Gastrocnemius medialis (tissue), 4 donors: ENCODE results near the gene KPTN. TPM values are rescaled to one million over a fixed set of nuclear protein-coding genes. Genes with fewer than 3 reads are reported as not detected.

Experiments
- ATAC-seq, 2 donors: fragments of 150-250 bp; one replicate each; pipeline ENCODE4 v1.9.1; 2016
- DNase-seq, 2 donors: peaks; one replicate each; pipeline ENCODE4 v3.0.0-alpha.2; 2019
- H3K27ac ChIP-seq, 4 donors: fragments of 200-600 bp; sonication (generic); 1 replicate in 1 of 4; 2 replicates in 3 of 4; pipeline ENCODE4 v1.5.1; 2016 to 2018; ENCODE audit warnings: mild to moderate bottlenecking in 2 of 4, moderate library complexity in 1 of 4
- H3K27me3 ChIP-seq, 3 donors: fragments of 200-600 bp; sonication (generic) in 2 of 3; 1 replicate in 1 of 3; 2 replicates in 2 of 3; pipeline versions ENCODE4 v1.5.1 to v1.6.0; 2016 to 2019; ENCODE audit warnings: mild to moderate bottlenecking in 1 of 3, moderate library complexity in 1 of 3
- H3K36me3 ChIP-seq, 2 donors: fragments of 200-600 bp; sonication (generic) in 1 of 2; one replicate each; pipeline ENCODE4 v1.5.1; 2017 to 2018
- H3K4me1 ChIP-seq, 2 donors: fragments of 200-600 bp; sonication (generic) in 1 of 2; one replicate each; pipeline ENCODE4 v1.5.1; 2016 to 2017; ENCODE audit warnings: mild to moderate bottlenecking in 2 of 2
- H3K4me3 ChIP-seq, 4 donors: fragments of 200-600 bp; sonication (generic) in 3 of 4; 1 replicate in 1 of 4; 2 replicates in 3 of 4; pipeline ENCODE4 v1.5.1; 2016 to 2019; ENCODE audit warnings: mild to moderate bottlenecking in 2 of 4
- H3K9me3 ChIP-seq, 3 donors: fragments of 200-600 bp; sonication (generic) in 2 of 3; 1 replicate in 1 of 3; 2 replicates in 2 of 3; pipeline ENCODE4 v1.5.1; 2016 to 2019
- POLR2A ChIP-seq, 2 donors: fragments of 450-650 bp; IDR thresholded peaks; one replicate each; pipeline ENCODE4 v1.6.1; 2017; ENCODE audit warnings: antibody characterized with exemption in 2 of 2, mild to moderate bottlenecking in 2 of 2, moderate library complexity in 2 of 2
- in situ Hi-C, 4 donors: fragments of 200-750 bp; cut with MboI; loops; one replicate each; pipeline versions ENCODE4 v1.15.0 to v1.8.0; 2017; ENCODE audit warnings: low sequenced_read_pairs in 4 of 4
- intact Hi-C: fragments of 100-400 bp; cut with DNase I; formaldehyde crosslinking; loops from one replicate; pipeline ENCODE4 v1.15.1; 2023; ENCODE audit warnings: low total_unique reads
- total RNA-seq, 4 donors: library from RNA; depleted of rRNA; stranded (reverse); fragments of >200 nt; gene quantifications; one replicate each; pipeline versions ENCODE4 v1.1.0 to v1.2.3, GENCODE V29; 2016
- TF ChIP-seq, protein P1 (sequence below), 5 experiments: fragments of 450-650 bp in 3 of 5; fragments of 200-600 bp in 2 of 5; sonication (generic) in 2 of 5; IDR thresholded peaks in 4 of 5; conservative IDR thresholded peaks in 1 of 5; 1 replicate in 4 of 5; 2 replicates in 1 of 5; pipeline ENCODE4 v1.5.1; 2016 to 2019; ENCODE audit warnings: antibody characterized with exemption in 5 of 5, mild to moderate bottlenecking in 3 of 5, moderate library complexity in 3 of 5

The KPTN gene
- total RNA-seq, 4 donors from 2014 or later: 0.91 to 6.4 (median 3.9) TPM

GRCh38 chr19:47503826-47504150 lies 19.8 kb upstream of the KPTN start:
- Histone ChIP-seq H3K36me3 (peaks cover 0 to 46% of the 10 kb centered on the region in 2 donors), H3K27me3 (no peaks in the 10 kb centered on the region), H3K4me3 (no peak overlapping the region), H3K4me1 (peaks cover 66 to 79% of the 10 kb centered on the region in 2 donors), H3K27ac (peak overlapping the region; percentile 12 to 43 (median 30)), H3K9me3 (no peaks in the 10 kb centered on the region)
- TF ChIP-seq, protein P1, sequence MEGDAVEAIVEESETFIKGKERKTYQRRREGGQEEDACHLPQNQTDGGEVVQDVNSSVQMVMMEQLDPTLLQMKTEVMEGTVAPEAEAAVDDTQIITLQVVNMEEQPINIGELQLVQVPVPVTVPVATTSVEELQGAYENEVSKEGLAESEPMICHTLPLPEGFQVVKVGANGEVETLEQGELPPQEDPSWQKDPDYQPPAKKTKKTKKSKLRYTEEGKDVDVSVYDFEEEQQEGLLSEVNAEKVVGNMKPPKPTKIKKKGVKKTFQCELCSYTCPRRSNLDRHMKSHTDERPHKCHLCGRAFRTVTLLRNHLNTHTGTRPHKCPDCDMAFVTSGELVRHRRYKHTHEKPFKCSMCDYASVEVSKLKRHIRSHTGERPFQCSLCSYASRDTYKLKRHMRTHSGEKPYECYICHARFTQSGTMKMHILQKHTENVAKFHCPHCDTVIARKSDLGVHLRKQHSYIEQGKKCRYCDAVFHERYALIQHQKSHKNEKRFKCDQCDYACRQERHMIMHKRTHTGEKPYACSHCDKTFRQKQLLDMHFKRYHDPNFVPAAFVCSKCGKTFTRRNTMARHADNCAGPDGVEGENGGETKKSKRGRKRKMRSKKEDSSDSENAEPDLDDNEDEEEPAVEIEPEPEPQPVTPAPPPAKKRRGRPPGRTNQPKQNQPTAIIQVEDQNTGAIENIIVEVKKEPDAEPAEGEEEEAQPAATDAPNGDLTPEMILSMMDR (IDR thresholded peaks at IDR 0.05 in 4 of 5, conservative IDR thresholded peaks at IDR 0.05 in 1 of 5): no peak
- TF ChIP-seq POLR2A (IDR thresholded peaks at IDR 0.05): no peak
- intact Hi-C loops: no loop called here
- no peak for ATAC-seq
- DNase-seq: no peak
- in situ Hi-C loops: no loop called here

DNA sequence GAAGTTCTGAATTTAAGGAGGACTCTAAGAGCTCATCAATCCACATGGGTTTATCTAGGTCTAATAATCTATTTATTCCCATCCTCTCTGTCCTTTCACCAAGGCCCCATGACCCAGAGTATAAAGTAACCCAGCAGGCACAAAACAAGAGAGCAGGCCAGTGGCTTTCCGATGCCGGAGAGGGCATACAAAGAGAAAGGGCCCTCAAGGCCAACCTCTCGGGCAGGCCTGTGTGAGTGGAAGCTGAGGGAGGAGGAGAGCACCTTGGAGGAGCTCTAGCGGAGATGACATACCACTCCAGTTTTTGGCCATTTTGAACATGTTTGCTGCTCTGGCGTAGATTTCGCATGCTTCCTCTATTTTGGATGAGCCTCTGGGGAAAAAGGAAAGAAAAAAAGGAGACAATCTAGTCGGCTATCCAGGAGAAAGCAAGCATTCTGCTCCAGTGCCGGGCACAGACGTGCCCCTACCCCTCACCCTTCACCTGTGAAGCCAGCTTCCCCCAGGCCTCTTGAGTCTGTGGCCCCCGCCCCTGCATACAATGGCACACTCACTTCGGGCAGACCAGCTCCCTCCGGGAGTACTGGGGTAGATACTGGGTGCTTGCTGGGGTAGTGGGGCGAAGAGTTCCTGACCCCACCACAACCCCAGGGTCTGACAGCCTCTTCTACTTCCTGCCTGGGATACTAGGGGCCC lies 19.3 kb upstream of the KPTN start:
- Histone ChIP-seq H3K36me3 (peaks cover 0 to 47% of the 10 kb centered on the region in 2 donors), H3K9me3 (no peaks in the 10 kb centered on the region), H3K27ac (peak overlapping the region; percentile 12 to 43 (median 30)), H3K27me3 (no peaks in the 10 kb centered on the region), H3K4me3 (no peak overlapping the region), H3K4me1 (peaks cover 63 to 74% of the 10 kb centered on the region in 2 donors)
- intact Hi-C loops: no loop called here
- in situ Hi-C loops: no loop called here
- ATAC-seq: no peak
- TF ChIP-seq POLR2A (IDR thresholded peaks at IDR 0.05): no peak
- TF ChIP-seq, protein P1 (IDR thresholded peaks at IDR 0.05 in 4 of 5, conservative IDR thresholded peaks at IDR 0.05 in 1 of 5): no peak
- DNase-seq: no peak

DNA sequence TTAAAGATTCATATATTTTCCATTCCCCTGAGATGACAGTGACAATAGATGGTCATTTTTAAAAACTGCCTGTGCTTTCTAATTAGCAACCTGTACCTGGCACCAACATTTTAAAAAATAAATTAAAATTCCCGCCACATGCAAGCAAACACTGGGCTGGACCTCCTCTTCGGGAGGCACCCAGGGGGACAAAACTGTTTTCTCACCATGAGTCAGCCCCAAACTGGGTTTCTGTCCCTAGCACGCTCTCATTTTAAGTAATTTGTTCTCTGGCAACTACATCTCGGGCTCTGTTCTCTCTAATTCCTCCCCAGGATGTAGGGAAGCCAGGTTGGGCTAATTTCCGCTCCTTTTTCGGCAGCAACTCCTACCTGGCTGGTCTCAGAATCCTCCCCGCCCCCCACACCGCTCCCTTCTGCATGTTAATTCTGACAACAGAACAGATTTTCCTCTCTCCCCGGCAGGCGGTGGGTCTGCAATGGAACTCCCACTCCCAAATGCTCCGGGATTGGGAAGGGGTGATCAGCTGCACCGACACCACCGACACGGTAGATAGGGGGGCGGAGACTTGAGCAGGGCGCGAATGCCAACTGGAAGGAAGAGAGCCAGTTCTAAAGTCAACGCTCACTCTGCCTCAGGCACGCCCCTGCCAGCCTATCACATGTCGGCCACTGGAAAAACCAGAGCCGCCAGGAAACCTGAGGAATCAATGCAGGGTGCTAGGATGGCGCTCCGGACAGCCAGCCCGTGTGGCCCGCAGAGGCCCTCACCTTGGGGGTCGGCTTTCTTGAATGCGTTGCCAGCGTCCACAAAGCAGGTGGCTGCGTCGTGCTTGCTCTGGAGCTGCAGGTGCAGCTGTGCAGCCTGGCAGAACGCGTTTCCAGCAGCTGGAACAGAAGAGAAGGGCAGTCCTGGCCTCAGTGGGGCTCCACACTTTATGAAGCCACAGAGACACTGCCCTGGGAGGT lies 16.1 kb upstream of the KPTN start:
- TF ChIP-seq, protein P1 (IDR thresholded peaks at IDR 0.05 in 4 of 5, conservative IDR thresholded peaks at IDR 0.05 in 1 of 5): no peak
- no peak for TF ChIP-seq POLR2A (IDR thresholded peaks at IDR 0.05)

GRCh38 chr19:47499371-47499770 lies 15.4 kb upstream of the KPTN start:
- TF ChIP-seq, protein P1 (IDR thresholded peaks at IDR 0.05 in 4 of 5, conservative IDR thresholded peaks at IDR 0.05 in 1 of 5): no peak
- no peak for TF ChIP-seq POLR2A (IDR thresholded peaks at IDR 0.05)

More for the DNA sequence above, 16.1 kb upstream of the KPTN start:
- peaks cover 40 to 62% of the 10 kb centered on the region in 2 donors for H3K4me1 ChIP-seq
- peak overlapping the region; percentile 72 to 86 (median 74) for H3K27ac ChIP-seq
- ATAC-seq (peak; percentile 30 to 53), DNase-seq (peak in 1 of 2 donors; percentile 63)
- no peak overlapping the region for H3K4me3 ChIP-seq
- H3K9me3 ChIP-seq: no peaks in the 10 kb centered on the region
- in situ Hi-C loops (no loop called here), intact Hi-C loops (loop anchor here (5.0 kb wide), 1 partner anchor 197 kb away; no protein-coding TSS in a partner anchor)
- no peaks in the 10 kb centered on the region for H3K27me3 ChIP-seq
- peaks cover 0 to 52% of the 10 kb centered on the region in 2 donors for H3K36me3 ChIP-seq

More at GRCh38 chr19:47499371-47499770, 15.4 kb upstream of the KPTN start:
- H3K4me3 ChIP-seq: no peak overlapping the region
- peak overlapping the region; percentile 72 to 86 (median 74) for H3K27ac ChIP-seq
- H3K27me3 ChIP-seq: no peaks in the 10 kb centered on the region
- H3K4me1 ChIP-seq: peaks cover 34 to 60% of the 10 kb centered on the region in 2 donors
- peaks cover 0 to 52% of the 10 kb centered on the region in 2 donors for H3K36me3 ChIP-seq
- H3K9me3 ChIP-seq: no peaks in the 10 kb centered on the region
- DNase-seq (no peak), ATAC-seq (no peak)
- in situ Hi-C loops: no loop called here
- intact Hi-C loops: loop anchor here (5.0 kb wide), 1 partner anchor 198 kb away; no protein-coding TSS in a partner anchor
